HFF-Myc (cell line): ENCODE results near the gene IGFBP4.

Experiments used
- DNase-seq: peaks from one replicate; pipeline ENCODE4 v3.0.0-alpha.2; 2011; ENCODE audit warnings: low read depth; ENCODE audit errors: extremely low read depth
- H3K4me3 ChIP-seq: replicated peaks from 2 replicates; pipeline ENCODE4 v1.5.1; 2011; ENCODE audit warnings: low read depth, mild to moderate bottlenecking, control low read depth, low read length
- TF ChIP-seq, protein P1 (sequence below): IDR thresholded peaks from 2 replicates; pipeline ENCODE4 v1.5.1; 2012; ENCODE audit warnings: mild to moderate bottlenecking, low read depth, low read length, control low read depth; ENCODE audit errors: missing control alignments

The IGFBP4 gene

DNA sequence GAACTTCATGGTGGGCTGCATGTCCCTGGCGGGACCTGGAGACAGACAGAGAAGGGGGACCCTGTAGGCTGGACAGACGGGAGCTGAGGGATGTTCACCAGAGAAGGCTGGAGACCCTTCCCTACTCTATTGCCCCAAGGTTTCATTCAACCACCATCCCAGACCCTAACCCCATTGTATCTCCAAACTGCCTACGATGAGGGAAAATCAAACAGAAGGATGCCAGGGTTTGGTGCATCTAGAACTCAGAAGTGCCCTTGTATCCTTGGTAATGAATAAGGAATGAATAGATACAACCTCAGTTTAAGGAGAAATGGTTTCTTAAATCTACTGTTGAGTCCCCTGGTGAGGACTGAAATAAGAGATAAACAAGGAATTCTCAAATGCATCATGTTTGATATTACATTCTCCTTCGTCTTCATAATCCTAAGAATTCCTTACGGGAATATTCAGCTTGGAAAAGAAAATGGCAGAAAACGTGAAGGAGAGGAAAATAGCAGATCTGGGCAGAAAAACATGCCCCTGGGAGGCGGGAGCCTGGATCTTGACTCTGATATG is 41.8 kb downstream of the IGFBP4 start:
- TF ChIP-seq, protein P1, sequence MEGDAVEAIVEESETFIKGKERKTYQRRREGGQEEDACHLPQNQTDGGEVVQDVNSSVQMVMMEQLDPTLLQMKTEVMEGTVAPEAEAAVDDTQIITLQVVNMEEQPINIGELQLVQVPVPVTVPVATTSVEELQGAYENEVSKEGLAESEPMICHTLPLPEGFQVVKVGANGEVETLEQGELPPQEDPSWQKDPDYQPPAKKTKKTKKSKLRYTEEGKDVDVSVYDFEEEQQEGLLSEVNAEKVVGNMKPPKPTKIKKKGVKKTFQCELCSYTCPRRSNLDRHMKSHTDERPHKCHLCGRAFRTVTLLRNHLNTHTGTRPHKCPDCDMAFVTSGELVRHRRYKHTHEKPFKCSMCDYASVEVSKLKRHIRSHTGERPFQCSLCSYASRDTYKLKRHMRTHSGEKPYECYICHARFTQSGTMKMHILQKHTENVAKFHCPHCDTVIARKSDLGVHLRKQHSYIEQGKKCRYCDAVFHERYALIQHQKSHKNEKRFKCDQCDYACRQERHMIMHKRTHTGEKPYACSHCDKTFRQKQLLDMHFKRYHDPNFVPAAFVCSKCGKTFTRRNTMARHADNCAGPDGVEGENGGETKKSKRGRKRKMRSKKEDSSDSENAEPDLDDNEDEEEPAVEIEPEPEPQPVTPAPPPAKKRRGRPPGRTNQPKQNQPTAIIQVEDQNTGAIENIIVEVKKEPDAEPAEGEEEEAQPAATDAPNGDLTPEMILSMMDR: no peak
- no peak for DNase-seq
- H3K4me3 ChIP-seq: no peak overlapping the region

- DNase-seq: peak; percentile 97
- H3K4me3 ChIP-seq: peak overlapping the region; percentile 16
- TF ChIP-seq, protein P1: no peak
Observed at GRCh38 chr17:40485851-40486521, 42.7 kb downstream of the IGFBP4 start.

DNA sequence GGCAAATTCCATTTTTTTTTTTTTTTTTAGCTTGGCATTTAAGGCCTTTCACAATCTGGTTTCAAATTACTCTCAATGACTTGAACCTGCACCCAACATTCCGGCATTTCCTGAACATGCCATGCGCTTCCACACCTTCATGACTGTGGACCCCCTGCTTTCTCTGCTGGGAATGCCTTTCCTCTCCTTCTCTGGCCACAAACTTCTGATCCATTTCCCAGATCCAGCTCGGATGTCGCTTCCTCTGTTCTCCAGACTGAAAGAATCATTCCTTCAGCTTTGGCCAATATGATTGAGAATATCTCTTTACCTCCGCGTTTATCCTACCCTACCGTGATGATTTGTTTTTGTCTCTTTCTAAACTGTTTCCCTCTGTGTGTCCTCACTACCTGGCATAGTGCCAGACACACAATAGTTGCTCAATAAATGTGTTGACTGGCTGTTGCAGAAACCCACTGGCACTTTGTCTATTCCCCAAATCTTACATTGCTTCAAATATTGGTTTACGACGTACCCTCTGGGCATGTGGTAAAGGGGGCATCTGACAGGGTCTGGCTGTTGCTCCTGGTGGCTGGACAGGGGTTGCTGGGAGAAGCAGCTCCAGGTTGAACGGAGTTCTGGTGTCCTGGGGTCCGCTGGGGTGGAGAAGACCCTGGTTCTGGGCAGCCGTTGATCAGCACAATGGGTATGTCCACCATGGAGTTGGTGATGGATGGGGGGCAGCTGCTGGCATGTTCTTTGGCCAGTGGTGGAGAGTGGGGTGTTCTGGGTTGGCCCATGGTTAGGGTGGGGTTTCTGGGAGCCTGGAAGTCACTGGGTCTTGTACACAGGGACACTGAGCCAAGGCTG is 43.5 kb downstream of the IGFBP4 start:
- DNase-seq: no peak
- peak overlapping the region; percentile 16; the same call in 1 of the 2 replicates for H3K4me3 ChIP-seq
- TF ChIP-seq, protein P1: no peak

DNA sequence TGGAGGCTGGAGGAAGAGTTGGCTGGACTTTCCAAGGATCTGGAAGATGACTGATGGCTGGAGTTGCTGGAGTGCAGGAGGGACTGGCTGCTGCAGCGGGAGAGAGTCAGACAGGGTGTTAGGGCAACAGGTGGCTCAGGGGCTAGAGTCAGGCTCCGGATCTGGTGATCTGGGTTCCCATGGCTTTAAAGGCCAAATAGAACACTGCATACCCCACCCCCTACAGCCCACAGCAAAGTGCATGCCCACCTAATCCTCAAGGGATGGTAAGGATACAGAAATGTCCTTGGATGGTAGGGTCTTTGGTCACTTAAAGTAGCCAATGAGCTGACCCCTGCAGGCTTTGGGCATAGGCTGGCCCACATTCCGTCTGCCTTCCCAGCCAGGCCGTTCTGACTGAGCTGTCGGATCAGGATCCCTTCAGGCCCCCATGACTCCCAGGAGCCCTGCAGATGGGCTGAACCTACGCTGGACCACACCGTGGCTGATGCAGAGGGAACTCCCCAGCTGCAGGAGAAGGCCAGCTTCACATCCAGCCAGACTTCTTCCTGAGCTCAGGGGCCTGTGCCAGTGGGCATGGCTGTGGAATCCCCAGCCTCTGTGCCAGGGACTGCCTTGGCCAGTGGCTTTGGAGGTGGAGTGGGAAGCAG is 44.2 kb downstream of the IGFBP4 start:
- no peak for DNase-seq
- no peak overlapping the region for H3K4me3 ChIP-seq
- TF ChIP-seq, protein P1: no peak

DNA sequence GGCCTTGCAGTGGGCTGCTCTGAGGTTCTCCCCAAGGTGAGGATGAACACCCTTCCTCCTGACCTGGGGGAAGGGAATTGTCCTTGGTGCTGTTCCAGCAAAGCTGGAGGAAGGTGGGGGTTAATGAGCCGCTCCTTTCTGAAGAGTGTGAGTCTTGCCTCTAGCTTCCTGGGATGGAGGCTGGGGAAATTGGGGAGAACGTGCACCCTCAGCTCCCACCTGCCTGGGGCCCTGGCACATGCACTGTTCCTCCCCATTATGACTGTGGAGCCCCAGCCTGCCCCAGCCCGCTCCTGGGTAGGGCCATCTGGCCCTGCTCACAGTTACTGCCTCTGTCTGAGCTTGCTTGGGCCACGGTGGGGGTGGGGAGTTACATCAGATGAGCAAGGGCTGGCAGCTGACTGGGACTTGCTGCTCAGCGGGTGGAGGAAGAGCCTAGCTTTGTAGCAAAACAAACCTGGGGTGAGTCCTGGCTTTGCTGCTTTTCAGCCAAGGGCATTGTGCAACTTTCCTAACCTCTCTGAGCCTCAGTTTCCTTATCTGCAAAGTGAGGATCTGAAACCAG is 47.1 kb downstream of the IGFBP4 start:
- H3K4me3 ChIP-seq: no peak overlapping the region
- TF ChIP-seq, protein P1: no peak
- no peak for DNase-seq

DNA sequence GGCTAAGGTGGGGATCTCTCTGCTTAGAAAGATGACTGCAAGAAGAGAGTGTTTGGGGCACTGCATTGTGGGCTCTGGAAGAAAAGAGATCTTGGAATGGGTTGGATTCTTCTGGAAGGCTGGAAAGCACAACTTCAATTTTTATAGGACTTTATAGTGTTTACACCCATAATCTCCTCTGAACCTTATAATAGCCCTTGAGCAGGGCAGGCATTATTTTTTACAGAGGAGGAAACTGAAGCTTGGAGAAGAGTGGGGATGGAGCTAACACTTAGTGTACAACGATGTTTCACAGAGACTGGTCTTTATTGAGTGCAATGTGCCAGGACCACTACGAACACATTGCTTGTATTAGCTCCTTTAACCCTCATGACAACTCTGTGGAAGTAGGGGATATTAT is 47.7 kb downstream of the IGFBP4 start:
- no peak overlapping the region for H3K4me3 ChIP-seq
- DNase-seq: no peak
- TF ChIP-seq, protein P1: no peak
